Activated T-cell treated with anti-CD3 and anti-CD28 coated beads, Interleukin-2, amount 50 U/mL, for 1 hour (primary cell): ENCODE measurements around the gene CNTD1.
A peak's percentile ranks its signal among the peaks of the same experiment; 100 is the strongest.

Source experiments
- DNase-seq: peaks from one replicate; pipeline ENCODE4 v3.0.0-alpha.2; 2020

CNTD1 gene

GRCh38 chr17:42806249-42806648 is 7.6 kb downstream of the CNTD1 start:
- DNase-seq, result no peak

- DNase-seq, result no peak
These were observed 10.6 kb downstream of the CNTD1 start for GRCh38 chr17:42809250-42809649.

GRCh38 chr17:42814633-42815399 is 16.2 kb downstream of the CNTD1 start:
- no peak for DNase-seq

GRCh38 chr17:42817866-42818265 is 19.2 kb downstream of the CNTD1 start:
- no peak for DNase-seq

- no peak for DNase-seq
These were observed 19.7 kb downstream of the CNTD1 start for GRCh38 chr17:42818379-42818778.

- DNase-seq, result peak; percentile 61
These were observed 21.4 kb downstream of the CNTD1 start for GRCh38 chr17:42819939-42820535.

- no peak for DNase-seq
These were observed 22.5 kb downstream of the CNTD1 start for GRCh38 chr17:42821176-42821575.

GRCh38 chr17:42827472-42827871 is 28.8 kb downstream of the CNTD1 start:
- DNase-seq, result no peak

GRCh38 chr17:42830971-42831370 is 32.3 kb downstream of the CNTD1 start:
- no peak for DNase-seq

GRCh38 chr17:42832213-42832933 is 33.7 kb downstream of the CNTD1 start:
- no peak for DNase-seq

- peak; percentile 91 for DNase-seq
These were observed 34.5 kb downstream of the CNTD1 start, which contains the start of gene PSME3 for GRCh38 chr17:42832934-42833766. Gene PSME3 (plus strand): TSS chr17:42833397. CDS start chr17:42833632, 235 bp downstream.

GRCh38 chr17:42833767-42834422 is 35.2 kb downstream of the CNTD1 start:
- no peak for DNase-seq

- no peak for DNase-seq
These were observed 37.1 kb downstream of the CNTD1 start for GRCh38 chr17:42835732-42836131.

- DNase-seq, result no peak
These were observed 43.5 kb downstream of the CNTD1 start for GRCh38 chr17:42841975-42842685.

- no peak for DNase-seq
These were observed 44.8 kb downstream of the CNTD1 start for GRCh38 chr17:42843358-42843934.

- DNase-seq, result no peak
These were observed 45.6 kb downstream of the CNTD1 start, which contains the start of gene AOC2 for GRCh38 chr17:42844271-42844670. Gene AOC2 (plus strand): TSS chr17:42844580. CDS start chr17:42844627, 47 bp downstream.

- no peak for DNase-seq
These were observed 46.3 kb downstream of the CNTD1 start for GRCh38 chr17:42844761-42845555.

GRCh38 chr17:42845556-42845917 is 46.9 kb downstream of the CNTD1 start:
- DNase-seq, result no peak

- no peak for DNase-seq
These were observed 47.4 kb downstream of the CNTD1 start for GRCh38 chr17:42845918-42846593.
